ENCODE results near the gene TMEM120B.

The TMEM120B gene

GRCh38 chr12:121828306-121828705 lies 115.8 kb downstream of the TMEM120B start:
- no peak for DNase-seq (ENCODE audit: low read depth, low spot score)
- H3K4me3 ChIP-seq (ENCODE audit: low read depth, low read length): no peak overlapping the region
- ChIA-PET POLR2A (no interaction called here), CTCF (interaction anchor here (0.9 to 7.4 kb wide), 5 partner anchors 10 to 61 kb away, joined by 4 to 61 read pairs (median 33); partner anchors contain the start of gene RHOF)
- no peak for TF ChIP-seq CTCF (IDR thresholded peaks at IDR 0.05; ENCODE audit: insufficient read depth, low read length, missing control alignments)

DNA sequence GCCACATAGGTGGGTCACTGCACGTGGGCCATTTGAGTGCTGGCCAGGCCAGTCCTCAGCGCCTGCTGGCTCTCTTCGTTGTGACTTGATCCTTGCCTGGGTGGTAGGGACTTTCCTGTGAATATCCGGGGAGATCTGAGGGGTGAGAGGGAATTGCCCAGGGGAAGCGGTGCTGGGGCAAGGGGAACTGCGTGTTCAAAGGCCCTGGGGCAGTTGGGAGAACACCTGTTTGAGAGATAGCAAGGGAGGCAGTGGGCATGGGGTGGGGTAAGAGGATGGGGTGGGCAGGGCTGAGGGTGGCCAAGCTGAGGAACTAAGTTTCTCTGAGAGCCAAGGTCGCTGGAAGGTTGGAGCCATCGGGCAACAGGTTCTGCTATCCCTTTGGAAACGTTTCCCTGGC lies 116.3 kb downstream of the TMEM120B start:
- no peak for TF ChIP-seq CTCF (IDR thresholded peaks at IDR 0.05; ENCODE audit: insufficient read depth, low read length, missing control alignments)
- no peak overlapping the region for H3K4me3 ChIP-seq (ENCODE audit: low read depth, low read length)
- DNase-seq (ENCODE audit: low read depth, low spot score): no peak
- POLR2A ChIA-PET: no interaction called here
- CTCF ChIA-PET: interaction anchor here (0.9 to 7.4 kb wide), 5 partner anchors 9 to 61 kb away, joined by 4 to 61 read pairs (median 33); partner anchors contain the start of gene RHOF

DNA sequence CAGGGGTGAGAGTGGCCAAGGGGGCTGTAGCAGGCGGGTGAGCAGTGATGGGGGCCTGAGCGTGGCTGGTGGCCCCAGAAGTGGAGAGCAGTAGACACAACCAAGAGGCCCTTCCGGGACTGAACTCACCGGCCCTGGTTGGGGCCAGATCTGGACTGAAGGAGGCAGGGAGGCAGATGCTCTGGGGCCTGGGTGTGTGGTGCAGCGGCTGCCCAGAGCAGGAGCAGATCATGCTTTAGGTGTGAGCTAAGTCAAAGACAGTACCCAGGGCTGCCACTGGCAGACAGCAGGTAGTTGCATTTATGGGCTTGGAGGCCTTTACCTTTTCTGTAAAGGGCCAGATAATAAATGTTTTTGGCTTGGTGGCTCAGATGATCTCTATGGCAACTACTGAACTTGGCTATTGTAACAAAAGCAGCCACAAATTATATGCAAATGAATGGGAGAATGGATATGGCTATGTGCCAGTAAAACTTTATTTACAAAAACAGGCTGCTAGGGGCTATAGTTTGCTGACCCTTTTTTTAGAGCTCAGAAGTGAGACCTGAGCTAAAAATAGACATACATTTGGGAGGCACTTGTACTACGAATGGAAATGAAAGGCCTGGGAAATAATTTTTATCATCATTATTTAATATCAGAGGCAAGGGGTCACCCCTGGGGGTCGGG lies 116.8 kb downstream of the TMEM120B start:
- ChIA-PET CTCF (interaction anchor here (1.0 to 7.4 kb wide), 3 partner anchors 18 to 59 kb away, joined by 5 to 61 read pairs (median 54); partner anchors contain the start of genes PSMD9 and RHOF), POLR2A (no interaction called here)
- no peak for TF ChIP-seq CTCF (IDR thresholded peaks at IDR 0.05; ENCODE audit: insufficient read depth, low read length, missing control alignments)
- DNase-seq (ENCODE audit: low read depth, low spot score): no peak
- H3K4me3 ChIP-seq (ENCODE audit: low read depth, low read length): no peak overlapping the region

GRCh38 chr12:121830134-121830533 lies 117.6 kb downstream of the TMEM120B start:
- no peak for TF ChIP-seq CTCF (IDR thresholded peaks at IDR 0.05; ENCODE audit: insufficient read depth, low read length, missing control alignments)
- no peak for DNase-seq (ENCODE audit: low read depth, low spot score)
- POLR2A ChIA-PET: no interaction called here
- CTCF ChIA-PET: interaction anchor here (1.0 to 7.4 kb wide), 3 partner anchors 18 to 58 kb away, joined by 3 to 61 read pairs (median 5); partner anchors contain the start of genes PSMD9 and RHOF
- H3K4me3 ChIP-seq (ENCODE audit: low read depth, low read length): no peak overlapping the region

DNA sequence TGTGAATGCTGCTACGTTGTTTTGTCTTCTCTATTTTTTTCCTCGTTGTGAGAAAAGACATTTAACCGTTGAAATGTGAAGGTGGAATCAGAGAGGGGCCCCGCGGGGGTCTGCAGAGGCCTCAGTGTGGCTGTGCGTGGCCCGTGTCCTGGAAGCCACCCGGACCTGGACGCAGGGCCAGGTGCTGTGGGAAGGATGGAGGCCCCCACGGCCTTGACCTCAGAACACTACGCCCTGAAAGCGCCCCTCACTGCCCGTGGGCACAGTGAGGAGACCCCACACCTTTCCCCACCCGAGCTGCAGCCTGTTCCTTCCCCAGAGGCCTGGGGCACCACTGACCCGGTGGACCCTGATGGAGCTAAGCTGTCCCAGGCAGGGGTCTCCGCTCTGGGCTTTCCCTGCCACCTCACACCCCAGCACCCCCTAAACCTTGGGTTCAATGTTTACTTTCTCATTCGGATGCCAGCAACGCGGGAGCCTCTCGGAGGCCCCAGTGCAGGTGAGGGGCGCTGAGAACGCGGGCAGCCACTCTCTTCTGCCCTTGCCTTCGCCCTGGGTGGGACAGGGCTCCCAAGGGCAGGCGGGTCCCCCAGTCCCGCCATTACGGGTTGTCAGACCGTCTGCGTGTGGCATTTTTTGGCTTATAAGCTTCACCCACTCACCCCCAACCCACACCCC lies 118.2 kb downstream of the TMEM120B start:
- no peak overlapping the region for H3K4me3 ChIP-seq (ENCODE audit: low read depth, low read length)
- POLR2A ChIA-PET: no interaction called here
- no peak for TF ChIP-seq CTCF (IDR thresholded peaks at IDR 0.05; ENCODE audit: insufficient read depth, low read length, missing control alignments)
- DNase-seq (ENCODE audit: low read depth, low spot score): no peak
- CTCF ChIA-PET: interaction anchor here (1.3 to 7.4 kb wide), 2 partner anchors 18 to 36 kb away, joined by 3 to 61 read pairs; partner anchors contain the start of gene RHOF

Measured in AG04449 (cell line).